Measurements from ENCODE around the gene MAS1.

DNA sequence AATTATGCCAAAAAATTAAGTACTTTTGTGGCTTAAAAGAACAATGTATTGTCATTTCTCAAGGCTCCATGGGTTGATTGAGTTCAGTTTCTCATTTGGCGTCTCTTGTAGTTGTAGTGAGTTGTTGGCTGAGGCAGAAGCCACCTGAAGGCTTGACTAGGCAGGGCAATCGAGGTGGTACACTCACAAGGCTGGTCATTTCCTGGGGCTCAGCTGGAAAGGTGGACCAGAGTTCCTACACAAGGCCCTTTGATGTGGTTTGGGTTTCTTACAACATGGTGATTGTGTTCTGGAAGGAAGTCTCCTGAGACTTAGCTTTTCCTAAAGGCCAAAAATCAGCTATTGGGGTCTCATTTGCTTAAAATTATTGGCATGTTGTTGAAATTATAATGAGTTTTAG, 22.6 kb downstream of the MAS1 start:
- no peak for TF ChIP-seq POLR2AphosphoS5 (IDR thresholded peaks at IDR 0.05; ENCODE audit: borderline replicate concordance, low read depth, low read length)
- no peak for TF ChIP-seq EZH2 (IDR thresholded peaks at IDR 0.05)
- no peak for TF ChIP-seq FOXP2 (optimal IDR thresholded peaks at IDR 0.05; ENCODE audit: control extremely low read depth, extremely low read length, insufficient read depth)

All from SK-N-MC (cell line).